ENCODE data around the gene DIAPH1. TPM values are rescaled to one million over a fixed set of nuclear protein-coding genes. Genes with fewer than 3 reads are reported as not detected.

Gene DIAPH1
- total RNA-seq, 4 donors from 2014 or later, result 55.4 to 150 (median 91.4) TPM

- H3K27ac ChIP-seq, result no peak overlapping the region
- intact Hi-C loops (cut with DNase I; ENCODE audit: low total_unique reads), result no loop called here
- H3K27me3 ChIP-seq, result no peaks in the 10 kb centered on the region
- peaks cover 0 to 17% (median 2%) of the 10 kb centered on the region in 4 donors for H3K36me3 ChIP-seq
- DNase-seq, result no peak
- in situ Hi-C loops (cut with MboI; ENCODE audit: low pct_ligation_motif_present in 1 of 4, low pct_unique_long_range_greater_than_20kb in 1 of 4, low sequenced_read_pairs in 3 of 4), result no loop called here
- no peaks in the 10 kb centered on the region for H3K9me3 ChIP-seq
- WGBS, 2 donors (ENCODE audit: low coverage in 1 of 2), result 100% methylated on average over 1 of the region's 1 CpG
- H3K4me1 ChIP-seq, result peaks cover 0 to 4% (median 0%) of the 10 kb centered on the region in 4 donors
- H3K4me3 ChIP-seq, result no peak overlapping the region
- no peak for TF ChIP-seq POLR2AphosphoS5 (IDR thresholded peaks at IDR 0.05)
- no peak for TF ChIP-seq EP300 (IDR thresholded peaks at IDR 0.05; ENCODE audit: low read depth)
- no peak for TF ChIP-seq POLR2A (IDR thresholded peaks at IDR 0.05)
- no peak for TF ChIP-seq CTCF (IDR thresholded peaks at IDR 0.05)
Measured at GRCh38 chr5:141533897-141534296, 84.9 kb downstream of the DIAPH1 start.

GRCh38 chr5:141532726-141533125 lies 86.1 kb downstream of the DIAPH1 start:
- H3K4me3 ChIP-seq, result no peak overlapping the region
- TF ChIP-seq POLR2A (IDR thresholded peaks at IDR 0.05) (no peak), POLR2AphosphoS5 (IDR thresholded peaks at IDR 0.05) (no peak), EP300 (IDR thresholded peaks at IDR 0.05; ENCODE audit: low read depth) (no peak), CTCF (IDR thresholded peaks at IDR 0.05) (no peak)
- H3K36me3 ChIP-seq, result peaks cover 0 to 20% (median 2%) of the 10 kb centered on the region in 4 donors
- no peak overlapping the region for H3K27ac ChIP-seq
- DNase-seq, result no peak
- 91 to 96% methylated on average over 1 of the region's 1 CpG for WGBS, 2 donors (ENCODE audit: low coverage in 1 of 2)
- in situ Hi-C loops (cut with MboI; ENCODE audit: low pct_ligation_motif_present in 1 of 4, low pct_unique_long_range_greater_than_20kb in 1 of 4, low sequenced_read_pairs in 3 of 4), result no loop called here
- H3K4me1 ChIP-seq, result peaks cover 0 to 8% (median 0%) of the 10 kb centered on the region in 4 donors
- intact Hi-C loops (cut with DNase I; ENCODE audit: low total_unique reads), result no loop called here
- H3K27me3 ChIP-seq, result no peaks in the 10 kb centered on the region
- H3K9me3 ChIP-seq, result no peaks in the 10 kb centered on the region

GRCh38 chr5:141529873-141530272 lies 88.9 kb downstream of the DIAPH1 start:
- peaks cover 4 to 22% (median 10%) of the 10 kb centered on the region in 4 donors for H3K4me1 ChIP-seq
- no peaks in the 10 kb centered on the region for H3K9me3 ChIP-seq
- 86% methylated on average over 7 of the region's 7 CpGs; no CpG with 5 or more reads in 1 of the 2 donors for WGBS, 2 donors (ENCODE audit: low coverage in 1 of 2)
- in situ Hi-C loops (cut with MboI; ENCODE audit: low pct_ligation_motif_present in 1 of 4, low pct_unique_long_range_greater_than_20kb in 1 of 4, low sequenced_read_pairs in 3 of 4) (no loop called here), intact Hi-C loops (cut with DNase I; ENCODE audit: low total_unique reads) (loop anchor here (10.0 kb wide), 1 partner anchor 125 kb away; the partner anchor contains the start of genes PCDHGA9 and PCDHGB6)
- peak overlapping the region in 3 of 4 donors; percentile 30 to 42 (median 35) for H3K27ac ChIP-seq
- H3K36me3 ChIP-seq, result peaks cover 0 to 20% (median 2%) of the 10 kb centered on the region in 4 donors
- H3K27me3 ChIP-seq, result no peaks in the 10 kb centered on the region
- no peak overlapping the region for H3K4me3 ChIP-seq
- TF ChIP-seq EP300 (IDR thresholded peaks at IDR 0.05; ENCODE audit: low read depth), result no peak
- no peak for TF ChIP-seq POLR2A (IDR thresholded peaks at IDR 0.05)
- no peak for TF ChIP-seq CTCF (IDR thresholded peaks at IDR 0.05)
- TF ChIP-seq POLR2AphosphoS5 (IDR thresholded peaks at IDR 0.05), result no peak
- DNase-seq, result no peak

- 71 to 78% methylated on average over 4 to 5 of the region's 5 CpGs for WGBS, 2 donors (ENCODE audit: low coverage in 1 of 2)
- intact Hi-C loops (cut with DNase I; ENCODE audit: low total_unique reads) (loop anchor here (10.0 kb wide), 1 partner anchor 124 kb away; the partner anchor contains the start of genes PCDHGA9 and PCDHGB6), in situ Hi-C loops (cut with MboI; ENCODE audit: low pct_ligation_motif_present in 1 of 4, low pct_unique_long_range_greater_than_20kb in 1 of 4, low sequenced_read_pairs in 3 of 4) (no loop called here)
- Histone ChIP-seq H3K36me3 (peaks cover 0 to 19% (median 2%) of the 10 kb centered on the region in 4 donors), H3K9me3 (no peaks in the 10 kb centered on the region), H3K4me1 (peaks cover 4 to 30% (median 11%) of the 10 kb centered on the region in 4 donors), H3K4me3 (no peak overlapping the region), H3K27ac (peak overlapping the region; percentile 23 to 42 (median 32)), H3K27me3 (no peaks in the 10 kb centered on the region)
- no peak for TF ChIP-seq EP300 (IDR thresholded peaks at IDR 0.05; ENCODE audit: low read depth)
- no peak for TF ChIP-seq POLR2AphosphoS5 (IDR thresholded peaks at IDR 0.05)
- TF ChIP-seq POLR2A (IDR thresholded peaks at IDR 0.05), result no peak
- no peak for TF ChIP-seq CTCF (IDR thresholded peaks at IDR 0.05)
- no peak for DNase-seq
Measured at GRCh38 chr5:141529002-141529401, 89.8 kb downstream of the DIAPH1 start.

All from transverse colon (tissue), 4 donors.